ENCODE measurements around the gene NRIP3.
"Not testable (repeated sequence)": the region's sequence is repeated elsewhere in the genome, so short reads cannot be mapped to it uniquely, and the experiment has no call there.

NRIP3 gene

DNA sequence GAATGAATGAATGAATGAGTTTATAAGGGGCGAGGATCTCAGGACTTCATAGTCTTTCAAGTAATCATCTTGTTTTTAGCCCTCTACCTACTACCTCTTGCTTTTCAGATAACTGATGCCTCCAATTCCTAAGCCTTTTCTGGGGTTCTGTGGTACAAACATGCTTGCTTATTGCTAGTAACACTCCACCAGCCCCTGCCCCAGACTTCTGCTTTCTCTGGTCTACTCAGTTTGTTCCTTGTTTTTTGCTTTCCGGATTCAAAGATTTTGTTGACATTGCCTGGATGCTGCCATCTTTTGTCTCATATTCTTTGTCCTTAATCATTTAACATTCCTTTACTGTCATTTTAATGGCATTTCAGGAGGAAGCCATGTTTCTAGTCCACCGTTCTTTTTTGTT, 30.7 kb downstream of the NRIP3 start:
- in situ Hi-C loops (cut with MboI; ENCODE audit: low sequenced_read_pairs), result no loop called here

DNA sequence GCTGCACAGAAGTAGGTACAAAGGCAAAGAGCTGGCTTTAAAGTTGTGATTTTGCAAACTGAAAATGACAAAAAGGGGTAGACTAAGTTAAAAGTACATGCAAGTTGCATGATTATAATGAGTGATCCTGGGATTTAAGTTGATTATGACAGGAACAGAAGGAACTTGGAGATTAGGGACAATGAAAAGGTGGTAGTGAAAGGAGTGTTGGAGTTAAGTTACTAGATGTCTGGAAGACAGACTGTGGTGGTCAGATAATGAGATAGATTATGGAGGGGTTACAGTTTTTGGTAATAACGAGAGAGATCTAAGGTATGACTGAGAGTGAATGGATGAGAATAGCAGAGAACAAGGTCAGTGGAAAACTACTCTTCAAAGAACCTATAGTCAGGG, 31.9 kb downstream of the NRIP3 start:
- in situ Hi-C loops (cut with MboI; ENCODE audit: low sequenced_read_pairs), result no loop called here

DNA sequence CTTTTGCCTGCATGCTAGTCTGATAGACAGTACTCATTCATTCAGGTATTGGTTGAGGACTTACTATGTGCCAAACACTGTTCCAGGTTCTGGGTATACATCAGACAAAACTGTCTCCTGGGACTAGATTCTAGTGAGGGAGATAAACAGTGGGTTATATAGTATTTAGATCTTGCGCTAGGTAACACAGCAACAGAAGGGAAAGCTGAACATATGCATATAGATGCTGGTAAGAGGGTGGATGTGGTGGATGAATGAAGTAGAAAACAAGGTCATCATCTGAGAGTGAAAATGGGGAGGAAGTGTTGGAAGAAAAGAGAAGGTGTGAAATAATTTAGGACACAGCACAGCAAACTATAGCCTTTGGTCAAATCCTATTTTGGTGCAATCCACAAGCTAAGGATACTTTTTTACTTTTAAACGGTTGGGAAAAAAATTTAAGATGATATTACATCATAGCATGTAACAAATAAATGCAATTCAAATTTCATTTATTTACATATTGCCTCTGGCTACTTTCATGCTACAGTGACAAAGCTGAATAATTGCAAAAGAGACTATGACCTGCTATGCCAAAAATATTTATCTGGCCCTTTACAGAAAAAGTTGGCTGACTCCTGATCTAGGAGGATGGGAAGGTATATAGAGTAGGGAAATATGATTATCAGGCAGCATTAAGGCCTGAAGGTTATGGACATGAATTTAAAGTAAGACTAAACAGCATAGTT, 32.4 kb downstream of the NRIP3 start:
- in situ Hi-C loops (cut with MboI; ENCODE audit: low sequenced_read_pairs), result no loop called here

DNA sequence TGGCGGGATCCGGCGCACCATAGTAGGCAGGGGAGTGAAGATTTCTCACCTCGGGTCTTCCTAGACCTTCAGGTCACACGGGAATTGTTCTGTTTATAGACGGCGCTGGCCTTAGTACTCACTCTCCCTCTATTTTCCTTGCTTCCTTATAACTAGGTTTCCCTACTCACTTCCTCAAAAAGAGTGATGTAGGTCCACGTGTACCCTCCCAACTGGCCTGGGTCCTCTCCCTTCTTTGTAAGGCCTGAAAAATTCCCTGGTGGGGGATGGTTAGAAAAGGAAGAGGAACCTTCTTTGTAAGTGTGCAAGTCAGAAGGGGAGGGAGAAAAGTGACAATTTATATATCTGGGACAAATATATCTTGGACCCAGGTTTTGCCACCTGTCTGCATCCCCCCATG, 36.6 kb downstream of the NRIP3 start:
- in situ Hi-C loops (cut with MboI; ENCODE audit: low sequenced_read_pairs), result no loop called here

- in situ Hi-C loops (cut with MboI; ENCODE audit: low sequenced_read_pairs), result no loop called here
Measured at GRCh38 chr11:8964324-8965320, 39.2 kb downstream of the NRIP3 start, which contains the start of gene TMEM9B. TSS of gene TMEM9B (minus strand) at chr11:8964442. CDS start at chr11:8964313, 129 bp downstream.

GRCh38 chr11:8963569-8964323, 40.1 kb downstream of the NRIP3 start:
- in situ Hi-C loops (cut with MboI; ENCODE audit: low sequenced_read_pairs), result no loop called here

DNA sequence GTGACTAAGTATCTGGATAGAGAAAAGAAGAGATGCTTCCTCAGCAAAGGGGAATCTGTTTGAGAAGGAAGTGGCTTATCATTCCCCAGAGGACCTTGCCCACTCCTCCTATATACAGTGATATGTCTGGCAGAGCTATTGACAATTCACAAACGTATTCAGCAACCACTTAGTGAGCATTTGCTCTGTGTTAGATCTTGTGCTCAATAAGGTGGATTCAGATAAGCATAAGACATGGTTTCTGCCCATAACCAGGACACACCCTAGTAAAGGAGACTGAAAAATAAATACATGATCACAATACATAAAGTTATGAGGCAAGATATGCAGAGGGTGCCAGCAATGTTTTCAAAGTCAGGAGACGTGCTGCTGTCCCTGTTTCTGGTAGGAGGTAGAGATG, 41.0 kb downstream of the NRIP3 start:
- in situ Hi-C loops (cut with MboI; ENCODE audit: low sequenced_read_pairs), result no loop called here

DNA sequence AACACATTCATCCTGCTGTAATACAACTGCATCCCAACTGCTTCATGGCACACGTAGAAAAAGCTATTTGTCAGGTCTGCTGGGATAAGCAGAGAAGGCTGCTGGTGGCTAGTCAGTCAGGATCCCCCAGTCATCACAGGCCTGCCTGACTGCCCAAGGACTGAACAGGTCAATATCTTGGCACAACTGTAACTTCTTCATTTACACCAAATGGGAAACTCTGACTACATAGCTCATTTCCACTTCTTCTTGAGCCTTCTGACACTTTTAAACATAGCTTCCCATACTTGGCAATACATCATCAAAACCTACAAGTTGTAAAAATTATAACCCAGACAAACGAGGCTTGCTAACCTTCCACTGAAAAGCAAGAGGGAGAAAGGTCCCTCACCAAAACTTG, 42.4 kb downstream of the NRIP3 start:
- in situ Hi-C loops (cut with MboI; ENCODE audit: low sequenced_read_pairs), result no loop called here

DNA sequence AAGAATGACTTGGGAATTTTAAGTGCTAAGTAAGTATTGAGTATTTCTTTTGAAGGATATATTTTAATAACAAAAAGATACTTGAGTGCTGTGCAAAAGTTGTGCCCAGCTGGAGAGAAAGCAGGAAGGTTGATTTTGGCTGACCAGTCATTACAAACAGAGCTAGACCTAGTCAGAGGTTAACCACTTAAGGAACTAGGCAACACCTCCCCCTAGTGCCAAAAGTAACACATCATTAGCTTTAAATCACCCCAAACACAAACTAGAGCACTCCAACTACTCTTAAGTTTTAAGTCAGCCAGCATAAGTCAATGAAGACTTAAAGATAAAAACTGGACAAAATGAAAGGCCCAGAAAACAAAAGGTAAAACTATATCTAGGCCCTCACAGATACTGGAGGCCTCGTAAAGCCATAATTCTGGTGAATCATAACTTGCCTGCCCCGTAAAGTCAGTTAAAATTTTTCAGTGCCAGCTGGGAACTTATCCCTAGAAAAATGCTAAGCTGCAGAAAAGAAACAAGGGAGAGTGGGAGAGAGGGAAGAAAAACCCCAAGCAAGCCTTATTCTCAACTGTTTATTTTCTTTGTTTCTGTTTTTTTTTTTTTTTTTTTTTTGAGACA, 44.1 kb downstream of the NRIP3 start:
- in situ Hi-C loops (cut with MboI; ENCODE audit: low sequenced_read_pairs), result no loop called here

GRCh38 chr11:8956860-8957259, 46.9 kb downstream of the NRIP3 start:
- in situ Hi-C loops (cut with MboI; ENCODE audit: low sequenced_read_pairs), result no loop called here

DNA sequence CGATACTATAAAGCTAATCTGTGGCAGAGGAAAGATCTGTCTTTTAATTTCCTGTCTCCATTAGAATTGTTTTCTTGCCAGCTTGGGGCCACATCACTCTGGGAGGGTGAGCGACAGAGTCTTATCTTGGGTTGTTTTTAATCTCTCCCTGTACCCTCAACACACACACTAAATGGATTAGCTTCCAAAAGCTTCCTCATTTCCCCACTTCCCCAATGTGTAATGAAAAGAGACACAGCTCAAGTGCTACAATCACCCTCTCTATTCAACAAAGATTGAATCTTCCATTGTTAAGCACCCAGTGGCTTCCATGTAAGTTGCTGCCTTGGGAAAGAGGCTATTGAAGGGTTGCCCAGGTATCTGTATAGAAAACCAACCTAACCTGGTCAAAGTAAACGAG, 54.9 kb downstream of the NRIP3 start:
- in situ Hi-C loops (cut with MboI; ENCODE audit: low sequenced_read_pairs), result no loop called here

- in situ Hi-C loops (cut with MboI; ENCODE audit: low sequenced_read_pairs), result no loop called here
Measured at GRCh38 chr11:8947230-8947943, 56.4 kb downstream of the NRIP3 start.

DNA sequence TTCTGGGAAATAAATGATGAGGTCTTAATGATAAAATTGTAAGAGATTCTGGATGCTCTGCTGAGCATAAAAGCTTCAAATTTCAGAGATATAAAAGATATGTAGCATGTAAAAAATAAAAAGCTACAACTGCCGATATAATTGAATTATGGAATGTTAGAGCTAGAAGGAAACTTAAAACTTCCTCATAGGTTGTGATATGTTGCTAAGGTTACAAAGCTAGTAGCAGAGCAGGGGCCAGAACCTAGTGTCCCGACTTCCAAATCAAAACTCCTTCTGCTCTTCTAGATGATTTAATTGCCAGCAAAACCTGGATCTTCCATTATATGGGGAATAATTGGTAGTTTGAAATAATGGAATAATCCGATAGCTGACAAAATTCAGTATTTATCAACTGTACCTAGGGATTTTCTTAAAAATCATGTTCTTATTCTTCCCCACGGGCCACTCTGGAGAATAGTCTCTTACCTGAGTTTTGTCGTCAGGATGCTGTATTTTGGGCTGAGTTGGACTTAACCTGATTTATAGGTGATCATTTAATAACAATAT, 61.2 kb downstream of the NRIP3 start, which contains the start of gene ASCL3:
TSS of gene ASCL3 (minus strand) at position 499 of the 549 bp plus-strand sequence. CDS start 4,855 bp downstream, outside the sequence.
- in situ Hi-C loops (cut with MboI; ENCODE audit: low sequenced_read_pairs), result no loop called here

DNA sequence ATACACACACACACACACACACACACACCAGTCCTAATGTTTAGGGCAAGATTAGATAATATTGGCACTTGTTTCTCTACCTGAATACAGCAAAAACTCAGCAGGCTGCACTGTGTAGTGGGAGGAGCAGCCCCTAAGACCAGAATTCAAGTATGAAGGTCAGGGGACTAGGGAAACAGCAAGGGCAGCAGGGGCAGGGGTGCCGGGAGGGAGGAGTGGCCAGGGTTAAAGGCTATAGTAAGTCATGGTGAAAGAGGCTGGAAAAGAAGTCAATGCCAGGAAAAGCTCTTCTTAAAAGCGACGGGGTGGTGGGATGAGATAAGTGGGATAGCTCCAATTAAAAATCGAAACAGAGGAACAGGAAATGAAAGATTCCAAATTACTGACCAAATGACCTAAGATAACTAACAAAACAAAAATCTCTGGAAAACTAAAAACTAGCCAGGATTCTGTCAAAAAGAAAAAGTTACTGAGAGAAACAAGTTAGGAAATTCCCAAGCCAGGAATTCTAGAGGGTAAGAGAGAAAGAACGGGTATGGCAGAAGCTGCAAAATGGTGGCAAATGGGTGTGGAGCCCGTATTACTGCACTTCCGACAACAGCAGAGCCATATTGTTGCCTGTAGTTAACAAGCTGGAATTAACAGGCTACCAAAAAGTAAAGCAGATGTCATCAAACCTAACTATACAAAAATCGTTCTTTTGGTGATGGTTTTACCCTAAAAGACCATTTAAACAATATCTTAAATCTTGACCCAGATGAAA, 62.3 kb downstream of the NRIP3 start:
- in situ Hi-C loops (cut with MboI; ENCODE audit: low sequenced_read_pairs), result no loop called here

DNA sequence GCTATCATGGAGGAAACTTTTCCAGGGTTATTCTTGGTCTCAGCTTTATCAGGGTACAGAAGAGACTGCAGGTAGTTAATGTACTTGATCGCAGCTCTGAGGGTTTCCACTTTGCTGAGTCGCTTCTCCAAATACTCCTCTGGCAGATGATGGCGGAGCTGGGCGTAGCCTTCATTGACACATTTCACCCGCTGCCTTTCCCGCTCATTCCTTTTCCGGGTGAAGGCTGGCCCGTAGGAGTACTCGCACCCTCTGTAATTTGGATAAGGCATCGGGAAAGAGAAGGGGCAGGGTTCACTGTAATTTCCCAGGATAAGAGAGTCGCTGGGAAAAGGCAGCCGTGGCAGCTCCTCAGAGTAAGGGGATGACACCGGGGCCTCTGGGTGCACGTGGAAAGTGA, 66.1 kb downstream of the NRIP3 start:
- in situ Hi-C loops (cut with MboI; ENCODE audit: low sequenced_read_pairs), result no loop called here

DNA sequence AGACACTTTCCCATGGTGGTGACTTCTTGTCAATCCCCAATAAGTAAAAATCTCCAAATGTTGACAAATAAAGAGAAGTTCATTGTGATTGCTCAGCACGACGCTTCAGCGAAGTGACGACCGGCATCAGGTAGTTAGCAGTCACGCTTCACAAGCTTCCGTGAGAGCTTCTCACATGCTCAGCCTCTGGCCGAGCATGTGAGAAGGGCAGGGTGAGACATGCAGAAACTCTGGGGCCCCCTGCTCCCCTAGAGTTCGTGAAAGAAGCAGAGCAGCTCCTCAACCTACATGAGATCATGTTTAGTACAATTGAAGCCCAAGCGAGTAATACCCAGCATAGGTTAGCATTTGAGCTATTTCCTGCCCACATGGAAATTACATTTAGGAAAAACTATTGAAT, 66.6 kb downstream of the NRIP3 start:
- in situ Hi-C loops (cut with MboI; ENCODE audit: low sequenced_read_pairs), result no loop called here

GRCh38 chr11:8935789-8936188, 68.0 kb downstream of the NRIP3 start:
- in situ Hi-C loops (cut with MboI; ENCODE audit: low sequenced_read_pairs), result not testable (repeated sequence)

DNA sequence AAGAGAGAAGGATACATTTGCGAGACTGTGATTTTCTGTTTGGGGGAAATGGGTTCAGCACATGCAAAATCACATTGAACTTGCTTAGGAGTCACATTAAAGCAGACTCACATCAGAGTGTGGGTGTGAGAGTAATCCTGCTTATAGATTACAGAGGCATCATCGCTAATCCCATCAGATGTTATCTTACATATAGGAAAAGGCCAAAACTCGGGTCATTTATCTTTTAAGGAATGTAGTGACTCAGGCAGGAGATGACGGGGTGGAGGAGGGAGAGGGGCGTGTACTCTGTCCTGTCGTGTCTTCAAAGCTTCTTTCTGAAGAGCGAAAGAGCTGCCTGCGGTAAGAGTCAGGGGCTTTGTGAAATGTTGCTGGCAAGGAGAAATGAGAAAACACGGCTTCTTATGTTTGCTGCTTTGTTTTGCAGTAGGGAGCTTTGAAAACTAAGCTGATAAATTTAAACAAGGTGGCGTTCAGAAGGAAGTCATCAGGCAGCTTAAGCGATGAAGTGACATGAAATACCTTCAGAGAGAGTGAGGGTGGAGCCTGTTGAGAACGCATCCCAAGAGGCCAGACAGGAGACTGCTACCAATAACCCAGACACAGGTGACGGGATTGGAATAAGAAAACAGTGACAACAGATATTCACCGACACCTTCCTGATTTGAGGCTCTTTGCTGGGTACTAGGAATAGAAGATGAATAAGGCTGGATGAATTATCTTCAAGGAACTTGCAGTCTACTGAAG, 68.9 kb downstream of the NRIP3 start:
- in situ Hi-C loops (cut with MboI; ENCODE audit: low sequenced_read_pairs), result no loop called here
